Gastroesophageal sphincter (tissue), 4 donors: ENCODE measurements around the gene RASSF6. TPM values are rescaled to one million over a fixed set of nuclear protein-coding genes. Genes with fewer than 3 reads are reported as not detected.

Experiments used
- ATAC-seq: fragments of 150-250 bp; one replicate; pipeline ENCODE4 v1.9.1; 2016; ENCODE audit warnings: mild to moderate bottlenecking, moderate library complexity
- H3K27ac ChIP-seq, 4 donors: fragments of 200-600 bp; sonication (generic) in 3 of 4; 1 replicate in 3 of 4; 2 replicates in 1 of 4; pipeline ENCODE4 v1.5.1; 2016 to 2019
- H3K27me3 ChIP-seq: fragments of 200-600 bp; sonication (generic); one replicate; pipeline ENCODE4 v1.5.1; 2019
- H3K36me3 ChIP-seq, 2 donors: fragments of 200-600 bp; sonication (generic); one replicate each; pipeline ENCODE4 v1.5.1; 2019; ENCODE audit warnings: control low read depth in 1 of 2
- H3K4me1 ChIP-seq, 3 donors: fragments of 200-600 bp; sonication (generic); 1 replicate in 2 of 3; 2 replicates in 1 of 3; pipeline ENCODE4 v1.5.1; 2016 to 2019; ENCODE audit warnings: control low read depth in 2 of 3
- H3K4me3 ChIP-seq, 2 donors: fragments of 200-600 bp; sonication (generic); one replicate each; pipeline ENCODE4 v1.5.1; 2019; ENCODE audit warnings: mild to moderate bottlenecking in 1 of 2, moderate library complexity in 1 of 2
- H3K9me3 ChIP-seq, 3 donors: fragments of 200-600 bp; sonication (generic); one replicate each; pipeline ENCODE4 v1.5.1; 2017 to 2019; ENCODE audit warnings: control low read depth in 2 of 3
- EP300 ChIP-seq: sonication (generic); formaldehyde crosslinking; IDR thresholded peaks from one replicate; pipeline ENCODE4 v1.6.1; 2017; ENCODE audit warnings: antibody characterized with exemption, mild to moderate bottlenecking
- POLR2A ChIP-seq, 2 donors: fragments of 450-650 bp; IDR thresholded peaks; one replicate each; pipeline ENCODE4 v1.6.1; 2017; ENCODE audit warnings: antibody characterized with exemption in 2 of 2, mild to moderate bottlenecking in 2 of 2, moderate library complexity in 1 of 2
- POLR2AphosphoS5 ChIP-seq: sonication (generic); formaldehyde crosslinking; IDR thresholded peaks from one replicate; pipeline ENCODE4 v1.6.1; 2017; ENCODE audit warnings: antibody characterized with exemption
- WGBS, 2 donors: methylation state at CpG; one replicate each; pipeline ENCODE4 v1.1.5; 2018; ENCODE audit warnings: low coverage in 1 of 2; 5-methylcytosine and 5-hydroxymethylcytosine counted together
- total RNA-seq, 4 donors: library from RNA; depleted of rRNA; stranded (reverse); fragments of >200 nt; gene quantifications; one replicate each; pipeline ENCODE4 v1.1.0, GENCODE V29; 2016
- TF ChIP-seq, protein P1 (sequence below), 4 experiments: fragments of 200-600 bp in 2 of 4; fragments of 450-650 bp in 2 of 4; sonication (generic) in 1 of 4; IDR thresholded peaks; one replicate each; pipeline ENCODE4 v1.5.1; 2017 to 2019; ENCODE audit warnings: antibody characterized with exemption in 4 of 4, mild to moderate bottlenecking in 2 of 4, moderate library complexity in 2 of 4

Gene RASSF6
- total RNA-seq, 4 donors from 2014 or later, result 0.15 to 3.8 (median 0.50) TPM

DNA sequence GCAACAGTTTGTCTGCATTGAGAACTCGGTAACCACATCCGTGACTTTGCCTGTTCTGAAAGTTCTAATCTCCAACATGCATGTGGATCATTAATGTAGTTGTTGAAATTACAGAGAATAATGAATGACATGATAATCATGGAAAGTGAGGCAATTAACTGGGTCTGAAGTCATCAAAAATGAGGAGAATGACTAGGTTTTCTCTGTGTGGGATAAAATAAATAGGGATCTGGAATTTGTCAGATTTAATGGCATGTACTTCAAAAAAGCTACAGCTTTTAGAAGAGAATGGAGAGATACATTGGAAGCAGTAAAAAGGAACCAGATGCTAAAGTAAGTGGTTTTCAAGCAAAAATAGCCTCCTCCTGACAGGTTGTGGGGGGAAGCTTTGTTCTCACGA is 79.4 kb downstream of the RASSF6 start:
- H3K4me1 ChIP-seq, result no peaks in the 10 kb centered on the region
- no peaks in the 10 kb centered on the region for H3K27me3 ChIP-seq
- ATAC-seq, result no peak
- no peak overlapping the region for H3K4me3 ChIP-seq
- no peak overlapping the region for H3K27ac ChIP-seq
- H3K9me3 ChIP-seq, result no peaks in the 10 kb centered on the region
- no peaks in the 10 kb centered on the region for H3K36me3 ChIP-seq
- TF ChIP-seq, protein P1, sequence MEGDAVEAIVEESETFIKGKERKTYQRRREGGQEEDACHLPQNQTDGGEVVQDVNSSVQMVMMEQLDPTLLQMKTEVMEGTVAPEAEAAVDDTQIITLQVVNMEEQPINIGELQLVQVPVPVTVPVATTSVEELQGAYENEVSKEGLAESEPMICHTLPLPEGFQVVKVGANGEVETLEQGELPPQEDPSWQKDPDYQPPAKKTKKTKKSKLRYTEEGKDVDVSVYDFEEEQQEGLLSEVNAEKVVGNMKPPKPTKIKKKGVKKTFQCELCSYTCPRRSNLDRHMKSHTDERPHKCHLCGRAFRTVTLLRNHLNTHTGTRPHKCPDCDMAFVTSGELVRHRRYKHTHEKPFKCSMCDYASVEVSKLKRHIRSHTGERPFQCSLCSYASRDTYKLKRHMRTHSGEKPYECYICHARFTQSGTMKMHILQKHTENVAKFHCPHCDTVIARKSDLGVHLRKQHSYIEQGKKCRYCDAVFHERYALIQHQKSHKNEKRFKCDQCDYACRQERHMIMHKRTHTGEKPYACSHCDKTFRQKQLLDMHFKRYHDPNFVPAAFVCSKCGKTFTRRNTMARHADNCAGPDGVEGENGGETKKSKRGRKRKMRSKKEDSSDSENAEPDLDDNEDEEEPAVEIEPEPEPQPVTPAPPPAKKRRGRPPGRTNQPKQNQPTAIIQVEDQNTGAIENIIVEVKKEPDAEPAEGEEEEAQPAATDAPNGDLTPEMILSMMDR (IDR thresholded peaks at IDR 0.05), result no peak
- TF ChIP-seq EP300 (no peak), POLR2A (IDR thresholded peaks at IDR 0.05) (no peak), POLR2AphosphoS5 (no peak)
- 65 to 82% methylated on average over 1 to 3 of the region's 3 CpGs for WGBS, 2 donors

DNA sequence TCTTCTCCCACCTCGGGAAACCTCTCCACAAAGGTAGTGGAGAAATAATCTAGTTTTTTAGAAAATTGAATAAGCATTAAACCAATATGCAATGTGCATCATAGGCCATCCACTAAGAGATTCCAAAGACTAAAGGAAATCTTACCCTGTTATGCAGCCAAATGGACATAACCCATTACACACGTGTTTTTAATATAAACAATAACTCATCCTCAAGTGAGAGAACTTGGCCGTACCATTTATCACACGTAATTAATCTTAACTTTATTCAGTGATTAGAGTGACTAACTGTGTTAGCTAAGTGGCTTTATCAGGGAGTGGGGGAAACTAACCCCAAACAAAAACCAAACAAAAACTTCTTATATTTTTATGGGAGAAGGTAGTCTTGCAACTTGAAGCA is 80.8 kb downstream of the RASSF6 start:
- Histone ChIP-seq H3K9me3 (no peaks in the 10 kb centered on the region), H3K27ac (no peak overlapping the region), H3K4me1 (no peaks in the 10 kb centered on the region), H3K27me3 (no peaks in the 10 kb centered on the region), H3K36me3 (no peaks in the 10 kb centered on the region), H3K4me3 (no peak overlapping the region)
- TF ChIP-seq POLR2A (IDR thresholded peaks at IDR 0.05), result no peak
- TF ChIP-seq, protein P1 (IDR thresholded peaks at IDR 0.05), result no peak
- ATAC-seq, result no peak
- 0 to 17% methylated on average over 3 to 4 of the region's 4 CpGs for WGBS, 2 donors

DNA sequence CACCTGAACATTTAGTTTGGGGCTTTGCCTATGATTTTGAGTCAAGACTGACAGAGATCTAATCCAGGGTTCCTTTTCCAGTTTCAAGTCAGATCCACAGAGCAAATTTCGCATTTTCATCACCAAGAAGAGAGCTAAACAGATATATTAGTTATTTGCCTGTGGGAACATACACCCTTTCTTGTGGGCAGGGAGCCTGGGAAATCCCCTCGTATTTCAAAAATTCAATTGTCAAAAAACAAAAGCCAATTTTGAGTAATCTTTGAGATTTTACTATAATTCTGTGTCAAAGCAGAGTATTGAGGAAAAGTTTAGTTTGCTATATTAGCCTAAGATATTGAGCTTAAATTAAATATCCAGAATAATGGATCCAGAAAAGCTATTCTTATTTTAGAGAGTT is 82.1 kb downstream of the RASSF6 start:
- no peak overlapping the region for H3K4me3 ChIP-seq
- H3K4me1 ChIP-seq, result no peaks in the 10 kb centered on the region
- H3K27ac ChIP-seq, result no peak overlapping the region
- no peak for ATAC-seq
- no peaks in the 10 kb centered on the region for H3K27me3 ChIP-seq
- H3K36me3 ChIP-seq, result no peaks in the 10 kb centered on the region
- 85 to 89% methylated on average over 2 of the region's 2 CpGs for WGBS, 2 donors
- H3K9me3 ChIP-seq, result no peaks in the 10 kb centered on the region
- TF ChIP-seq, protein P1 (IDR thresholded peaks at IDR 0.05), result no peak
- TF ChIP-seq EP300 (no peak), POLR2A (IDR thresholded peaks at IDR 0.05) (no peak), POLR2AphosphoS5 (no peak)

DNA sequence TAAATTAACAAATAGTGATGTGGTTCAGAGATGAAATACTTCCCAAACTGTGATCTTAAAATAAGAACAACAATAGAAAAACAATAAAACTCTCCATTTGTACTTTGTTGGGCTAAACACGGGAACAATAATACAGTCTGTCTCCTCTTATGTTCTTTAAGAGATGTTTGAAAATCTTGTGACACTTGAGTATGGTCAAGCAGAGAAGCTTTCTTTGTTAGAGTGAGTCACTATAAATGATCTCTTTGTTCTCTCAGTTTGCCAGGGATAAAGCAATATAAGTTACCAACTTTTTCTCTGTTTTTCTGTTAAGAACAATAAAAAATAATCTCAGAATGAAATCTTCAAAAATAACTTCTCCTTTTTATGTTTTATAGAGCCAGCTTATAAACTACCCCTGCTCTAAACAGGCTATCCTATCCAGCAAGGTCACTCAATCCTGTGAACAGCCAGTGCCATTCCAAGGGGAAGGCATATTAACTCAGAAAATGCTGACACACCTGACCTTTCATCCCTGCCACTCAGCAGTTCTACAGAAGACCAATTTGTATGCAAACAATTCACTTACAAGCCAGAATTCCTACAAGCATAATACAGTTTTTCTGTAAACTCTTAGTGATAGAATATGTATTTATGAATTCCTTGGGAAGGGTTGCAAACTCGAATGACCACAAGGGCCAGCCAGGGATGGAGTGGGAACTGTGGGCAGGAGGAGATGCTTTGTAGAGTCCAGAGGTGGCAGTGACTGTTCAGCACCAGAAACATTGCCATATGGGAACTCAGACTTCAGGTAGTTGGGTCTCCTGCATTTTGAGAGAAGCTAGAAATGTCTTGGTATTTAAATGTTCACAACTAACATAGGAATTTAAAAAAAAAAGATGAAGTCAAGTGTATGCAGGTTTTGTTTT is 86.5 kb downstream of the RASSF6 start:
- H3K4me1 ChIP-seq, result no peaks in the 10 kb centered on the region
- TF ChIP-seq POLR2A (IDR thresholded peaks at IDR 0.05) (no peak), POLR2AphosphoS5 (no peak), EP300 (no peak)
- TF ChIP-seq, protein P1 (IDR thresholded peaks at IDR 0.05), result no peak
- no peaks in the 10 kb centered on the region for H3K36me3 ChIP-seq
- no peak for ATAC-seq
- 75 to 90% methylated on average over 2 of the region's 2 CpGs for WGBS, 2 donors
- H3K4me3 ChIP-seq, result no peak overlapping the region
- H3K9me3 ChIP-seq, result no peaks in the 10 kb centered on the region
- no peaks in the 10 kb centered on the region for H3K27me3 ChIP-seq
- H3K27ac ChIP-seq, result no peak overlapping the region

DNA sequence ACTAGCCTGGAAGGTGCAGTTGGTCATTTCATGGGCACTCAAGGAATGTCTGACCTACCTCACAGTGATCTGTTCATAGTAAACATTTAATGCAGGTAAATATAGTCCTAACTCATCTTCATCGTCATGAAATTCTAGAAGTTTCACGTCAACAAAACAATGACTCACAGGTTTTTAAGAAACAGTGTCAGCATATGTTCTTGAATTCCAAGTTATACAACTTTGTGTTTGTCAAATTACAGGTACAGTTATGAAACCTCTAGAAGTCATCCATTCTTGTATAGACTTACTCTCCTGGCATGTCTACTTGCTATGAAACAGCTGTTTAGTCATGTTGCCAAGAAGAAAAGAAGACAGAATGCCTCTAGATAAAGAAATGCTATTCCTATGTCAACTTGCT is 92.1 kb downstream of the RASSF6 start:
- TF ChIP-seq POLR2AphosphoS5, result no peak
- TF ChIP-seq, protein P1 (IDR thresholded peaks at IDR 0.05), result no peak
- TF ChIP-seq EP300, result no peak
- no peak for TF ChIP-seq POLR2A (IDR thresholded peaks at IDR 0.05)
- Histone ChIP-seq H3K27ac (no peak overlapping the region), H3K27me3 (no peaks in the 10 kb centered on the region), H3K4me1 (no peaks in the 10 kb centered on the region), H3K4me3 (no peak overlapping the region), H3K9me3 (no peaks in the 10 kb centered on the region), H3K36me3 (no peaks in the 10 kb centered on the region)
- no peak for ATAC-seq
- 57 to 76% methylated on average over 2 of the region's 2 CpGs for WGBS, 2 donors
